GM12878 (cell line): ENCODE measurements around the gene ARID4B. TPM values are rescaled to one million over a fixed set of nuclear protein-coding genes. Genes with fewer than 3 reads are reported as not detected.
"Not testable (repeated sequence)": the region's sequence is repeated elsewhere in the genome, so short reads cannot be mapped to it uniquely, and the experiment has no call there.

ENCODE experiments used
- ATAC-seq: fragments of 200-7000 bp; cut with Tn5 transposase; 3 replicates; pipeline ENCODE4 v1.9.1; 2020; ENCODE audit warnings: mild to moderate bottlenecking, moderate library complexity
- BruUV-seq: library from RNA; stranded (reverse); fragments of 400-500 nt; replicated peaks from 2 replicates; lab custom pipeline; 2021; lab: Mats Ljungman, UMichigan
- CTCF ChIA-PET: fragments of 300-600 bp; sonication (Branson Sonifier 250); formaldehyde crosslinking; extraction: SDS; loops from one replicate; lab custom pipeline; 2021; ENCODE audit warnings: inconsistent platforms; lab: Yijun Ruan, JAX
- POLR2A ChIA-PET: fragments of 350-600 bp; formaldehyde crosslinking; extraction: SDS; loops from one replicate; lab custom pipeline; 2021; ENCODE audit warnings: inconsistent platforms; lab: Charles Lee
- RAD21 ChIA-PET: fragments of 300-600 bp; sonication (Branson Sonifier 250); formaldehyde crosslinking; loops from one replicate; lab custom pipeline; 2023; ENCODE audit warnings: antibody characterized with exemption; ENCODE audit not compliant: unreplicated experiment; lab: Charles Lee
- SMC1A ChIA-PET: fragments of 300-600 bp; sonication (Branson Sonifier 250); formaldehyde crosslinking; loops from one replicate; lab custom pipeline; 2023; ENCODE audit not compliant: unreplicated experiment, uncharacterized antibody; lab: Charles Lee
- DNase-seq: peaks from one replicate; pipeline ENCODE4 v3.0.0-alpha.2; 2011; ENCODE audit warnings: low read depth, low spot score
- FAIRE-seq: peaks from 3 replicates; lab custom pipeline; 2011; peaks lifted over from hg19 to GRCh38; lab: Jason Lieb, UNC
- H2AFZ ChIP-seq: 2 replicates; pipeline ENCODE4 v1.6.0; 2011; ENCODE audit warnings: low read depth, low read length, control low read depth; ENCODE audit not compliant: control insufficient read depth
- H3K27ac ChIP-seq: 2 replicates; pipeline ENCODE4 v1.5.1; 2011; ENCODE audit warnings: control low read depth; ENCODE audit not compliant: control insufficient read depth, insufficient read depth
- H3K27me3 ChIP-seq, 2 experiments: replicated peaks in 1 of 2; 2 replicates each; pipeline versions ENCODE4 v1.6.0 to v1.6.1; 2011; ENCODE audit warnings: low read length in 1 of 2; ENCODE audit not compliant: control insufficient read depth in 2 of 2, insufficient read depth in 2 of 2
- H3K36me3 ChIP-seq, 2 experiments: 2 replicates each; pipeline ENCODE4 v1.5.1; 2011; ENCODE audit warnings: low read length in 1 of 2; ENCODE audit not compliant: control insufficient read depth in 2 of 2, insufficient read depth in 2 of 2
- H3K4me1 ChIP-seq: 2 replicates; pipeline ENCODE4 v1.6.1; 2011; ENCODE audit warnings: mild to moderate bottlenecking, low read length, moderate library complexity, mixed read lengths; ENCODE audit not compliant: control insufficient read depth, insufficient read depth
- H3K4me2 ChIP-seq: 2 replicates; pipeline ENCODE4 v1.6.0; 2011; ENCODE audit warnings: control low read depth; ENCODE audit not compliant: control insufficient read depth, insufficient read depth
- H3K4me3 ChIP-seq: fragments of 200-600 bp; sonication (generic); 2 replicates; pipeline ENCODE4 v1.5.1; 2016
- H3K79me2 ChIP-seq: 2 replicates; pipeline ENCODE4 v1.6.0; 2011; ENCODE audit warnings: low read length; ENCODE audit not compliant: control insufficient read depth, insufficient read depth
- H3K9ac ChIP-seq: 2 replicates; pipeline ENCODE4 v1.8.0; 2011; ENCODE audit warnings: low read length, control low read depth, mixed read lengths; ENCODE audit not compliant: control insufficient read depth, insufficient read depth
- H3K9me3 ChIP-seq: replicated peaks from 3 replicates; pipeline ENCODE4 v1.5.1; 2011; ENCODE audit warnings: mild to moderate bottlenecking, low read length; ENCODE audit not compliant: control insufficient read depth, insufficient read depth
- H4K20me1 ChIP-seq: 2 replicates; pipeline ENCODE4 v1.6.0; 2011; ENCODE audit not compliant: control insufficient read depth, insufficient read depth
- NRF1 ChIP-seq: conservative IDR thresholded peaks from 2 replicates; pipeline ENCODE4 v1.6.1; 2011; ENCODE audit warnings: mild to moderate bottlenecking, low read depth, low read length, improper control_type of control experiment
- TCF7 ChIP-seq: IDR thresholded peaks from 2 replicates; pipeline ENCODE4 v1.6.1; 2014; ENCODE audit warnings: antibody characterized with exemption, borderline replicate concordance
- ZNF384 ChIP-seq: IDR thresholded peaks from 2 replicates; pipeline ENCODE4 v1.6.1; 2012; ENCODE audit warnings: low read depth, mild to moderate bottlenecking, low read length, improper control_type of control experiment, borderline replicate concordance
- WGBS: methylation state at CpG from one replicate; pipeline ENCODE4 v1.1.6; 2016; ENCODE audit warnings: low lambda C conversion rate; ENCODE audit not compliant: insufficient replicate concordance, insufficient coverage; ENCODE audit errors: missing lambda C conversion rate; 5-methylcytosine and 5-hydroxymethylcytosine counted together
- in situ Hi-C: fragments of 300-500 bp; cut with MboI; formaldehyde crosslinking; loops from 9 replicates; pipeline ENCODE4 v1.14.3; 2018; ENCODE audit warnings: mixed read lengths
- intact Hi-C: fragments of 100-400 bp; cut with micrococcal nuclease; formaldehyde crosslinking; loops from one replicate; pipeline ENCODE4 v1.14.2; 2022; ENCODE audit not compliant: unreplicated experiment
- polyA plus RNA-seq, 11 experiments: library from polyadenylated mRNA; depleted of rRNA in 4 of 11; unstranded in 6 of 11; stranded (reverse) in 5 of 11; fragments of >200 nt; fragmentation: Nextera tagmentation in 4 of 11; fragmentation: Illumina TruSeq in 1 of 11; extraction: Ambion mirVana in 4 of 11; extraction: Trizol in 1 of 11; gene quantifications; 1 replicate in 1 of 11; 2 replicates in 10 of 11; pipeline versions ENCODE4 v1.2.1 to v1.2.3, GENCODE V29; 2011 to 2016; ENCODE audit warnings: inconsistent platforms in 2 of 11, missing spikeins in 2 of 11, low read depth in 1 of 11
- total RNA-seq, 4 experiments: library from RNA; depleted of rRNA in 3 of 4; stranded (reverse); fragments of >200 nt in 3 of 4; fragmentation: Illumina TruSeq in 1 of 4; extraction: Trizol in 1 of 4; gene quantifications; 2 replicates each; pipeline versions ENCODE4 v1.2.1 to v1.2.3, GENCODE V29; 2013 to 2021

ARID4B gene
- total and polyA plus RNA-seq, 10 of the 15 experiments (the other 5 are each of a cell fraction or from before 2014, with no cell fraction given) = 13.6 to 39.1 (median 28.0) TPM

DNA sequence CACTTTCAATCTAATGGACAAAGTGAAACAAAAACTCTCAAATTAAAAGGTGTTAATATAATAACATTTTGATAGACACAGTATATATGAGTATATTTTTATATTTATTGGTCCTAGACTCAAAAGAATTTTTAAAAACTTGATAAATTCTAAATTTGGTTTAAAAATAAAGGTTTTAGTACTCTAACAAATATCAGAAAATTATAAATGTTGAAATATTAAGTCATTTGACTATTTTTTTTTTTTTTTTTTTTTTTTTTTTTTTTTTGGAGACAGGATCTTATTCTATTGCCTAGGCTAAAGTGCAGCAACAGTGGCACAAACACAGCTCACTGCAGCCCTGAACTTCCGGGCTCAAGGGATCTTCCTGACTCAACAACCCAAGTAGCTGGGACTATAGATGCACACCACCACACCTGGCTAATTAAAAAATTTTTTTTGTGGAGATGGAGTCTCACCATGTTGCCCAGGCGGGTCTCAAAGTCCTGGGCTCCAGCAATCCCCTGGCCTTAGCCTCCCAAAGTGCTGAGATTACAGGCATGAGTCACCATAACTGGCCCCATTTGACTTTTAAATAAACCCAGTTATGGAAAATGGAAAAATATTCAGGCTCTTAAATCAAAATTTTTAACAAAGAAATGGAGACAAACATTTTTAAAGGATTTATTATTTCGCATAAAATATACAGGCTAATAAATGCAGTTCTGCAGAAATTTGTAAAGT, 106.2 kb downstream of the ARID4B start (continued):
- no peak for TF ChIP-seq TCF7

GRCh38 chr1:235215453-235215852, 112.5 kb downstream of the ARID4B start:
- no peaks in the 10 kb centered on the region for H4K20me1 ChIP-seq
- no peak overlapping the region for H3K27ac ChIP-seq
- H3K4me2 ChIP-seq = no peak overlapping the region
- H3K4me3 ChIP-seq = no peak overlapping the region
- no peak overlapping the region for H2AFZ ChIP-seq
- no peaks in the 10 kb centered on the region for H3K27me3 ChIP-seq
- no peak overlapping the region for H3K9ac ChIP-seq
- H3K36me3 ChIP-seq = no peaks in the 10 kb centered on the region; a peak in 3 of 4 replicates
- TF ChIP-seq NRF1 (no peak), ZNF384 (no peak)
- in situ Hi-C loops = no loop called here
- FAIRE-seq (no peak), DNase-seq (no peak), ATAC-seq (no peak)
- intact Hi-C loops = no loop called here
- ChIA-PET SMC1A (interaction anchor here (0.6 to 1.8 kb wide), 2 partner anchors 14 to 174 kb away, joined by 3 to 6 read pairs; no protein-coding TSS in a partner anchor), RAD21 (interaction anchor here (0.7 kb wide), 1 partner anchor 201 kb away, joined by 3 read pairs; no protein-coding TSS in a partner anchor), CTCF (interaction anchor here (0.6 to 5.2 kb wide), 3 partner anchors 9 to 887 kb away, joined by 3 to 26 read pairs (median 3); no protein-coding TSS in a partner anchor), POLR2A (interaction anchor here (0.6 kb wide), 1 partner anchor 14 kb away, joined by 3 read pairs; no protein-coding TSS in a partner anchor)
- peaks cover 5% of the 10 kb centered on the region; the same call in 1 of the 2 replicates for H3K4me1 ChIP-seq
- no peaks in the 10 kb centered on the region for H3K79me2 ChIP-seq
- no TSS peak for BruUV-seq
- H3K9me3 ChIP-seq = no peaks in the 10 kb centered on the region
- WGBS = 100% methylated on average over 1 of the region's 1 CpG

DNA sequence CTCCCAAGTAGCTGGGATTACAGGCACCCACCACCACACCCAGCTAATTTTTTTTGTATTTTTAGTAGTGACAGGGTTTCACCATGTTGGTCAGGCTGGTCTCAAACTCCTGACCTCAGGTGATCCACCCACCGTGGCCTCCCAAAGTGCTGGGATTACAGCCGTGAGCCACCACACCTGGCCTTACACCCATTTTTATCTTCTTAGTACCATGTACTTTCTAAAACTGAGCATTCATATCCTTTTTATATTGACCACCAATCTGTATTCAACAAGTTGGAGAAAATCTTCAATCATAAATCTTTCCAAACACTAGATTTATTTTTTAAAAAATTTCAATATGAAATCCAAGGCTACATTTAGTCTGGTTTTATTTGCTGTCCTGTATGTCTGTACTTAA, 113.0 kb downstream of the ARID4B start:
- H2AFZ ChIP-seq, POLR2A ChIA-PET, FAIRE-seq, RAD21 ChIA-PET, H3K79me2 ChIP-seq, H3K4me3 ChIP-seq, H3K27ac ChIP-seq, in situ Hi-C loops, H3K4me2 ChIP-seq, H3K27me3 ChIP-seq, H3K36me3 ChIP-seq, H3K9me3 ChIP-seq, H3K9ac ChIP-seq, H3K4me1 ChIP-seq, H4K20me1 ChIP-seq, BruUV-seq, intact Hi-C loops, ATAC-seq, DNase-seq: not testable (repeated sequence)
- 100% methylated on average over 2 of the region's 2 CpGs for WGBS
- CTCF ChIA-PET = interaction anchor here (0.6 to 1.0 kb wide), 2 partner anchors 10 to 887 kb away, joined by 3 read pairs; no protein-coding TSS in a partner anchor
- SMC1A ChIA-PET = interaction anchor here (0.6 to 1.8 kb wide), 2 partner anchors 15 to 175 kb away, joined by 3 to 6 read pairs; no protein-coding TSS in a partner anchor
